Keratinocyte (primary cell): Measurements from ENCODE around the gene RHNO1. TPM values are rescaled to one million over a fixed set of nuclear protein-coding genes. Genes with fewer than 3 reads are reported as not detected.

Experiments used
- DNase-seq: peaks from one replicate; pipeline ENCODE4 v3.0.0-alpha.2; 2011; ENCODE audit warnings: low read depth, missing footprints, low spot score
- FAIRE-seq: peaks from 2 replicates; lab custom pipeline; 2011; peaks lifted over from hg19 to GRCh38; lab: Jason Lieb, UNC
- H2AFZ ChIP-seq: 2 replicates; pipeline ENCODE4 v1.6.0; 2012; ENCODE audit warnings: low read length, control low read depth, inconsistent platforms; ENCODE audit not compliant: control insufficient read depth
- H3K27ac ChIP-seq: 2 replicates; pipeline ENCODE4 v1.5.1; 2011; ENCODE audit warnings: low read length; ENCODE audit not compliant: control insufficient read depth, insufficient read depth
- H3K27me3 ChIP-seq: 3 replicates; pipeline ENCODE4 v1.6.0; 2011; ENCODE audit warnings: low read length; ENCODE audit not compliant: control insufficient read depth, insufficient read depth; ENCODE audit errors: extremely low read depth
- H3K36me3 ChIP-seq, 2 experiments: 2 replicates in 1 of 2; 3 replicates in 1 of 2; pipeline ENCODE4 v1.5.1; 2011; ENCODE audit warnings: low read length in 2 of 2, mild to moderate bottlenecking in 1 of 2; ENCODE audit not compliant: control insufficient read depth in 2 of 2, insufficient read depth in 2 of 2; ENCODE audit errors: extremely low read depth in 1 of 2
- H3K4me1 ChIP-seq: 3 replicates; pipeline ENCODE4 v1.5.1; 2011; ENCODE audit warnings: low read length; ENCODE audit not compliant: control insufficient read depth, insufficient read depth; ENCODE audit errors: extremely low read depth
- H3K4me2 ChIP-seq: 3 replicates; pipeline ENCODE4 v1.6.0; 2011; ENCODE audit warnings: low read depth, low read length; ENCODE audit not compliant: control insufficient read depth, insufficient read depth; ENCODE audit errors: extremely low read depth
- H3K4me3 ChIP-seq, 3 experiments: fragments of 200-600 bp in 1 of 3; sonication (generic) in 1 of 3; 2 replicates in 2 of 3; 3 replicates in 1 of 3; pipeline ENCODE4 v1.5.1; 2011 to 2016; ENCODE audit warnings: low read length in 3 of 3, mild to moderate bottlenecking in 3 of 3, control low read depth in 2 of 3, inconsistent platforms in 1 of 3, low read depth in 1 of 3, mixed read lengths in 1 of 3, mixed run types in 1 of 3, moderate library complexity in 1 of 3; ENCODE audit not compliant: control insufficient read depth in 2 of 3, insufficient read depth in 2 of 3; ENCODE audit errors: extremely low read depth in 1 of 3
- H3K79me2 ChIP-seq: 2 replicates; pipeline ENCODE4 v1.6.0; 2012; ENCODE audit warnings: low read length; ENCODE audit not compliant: control insufficient read depth, insufficient read depth
- H3K9ac ChIP-seq: 3 replicates; pipeline ENCODE4 v1.6.0; 2011; ENCODE audit warnings: low read length; ENCODE audit not compliant: control insufficient read depth, insufficient read depth; ENCODE audit errors: extremely low read depth
- H3K9me1 ChIP-seq: 3 replicates; pipeline ENCODE4 v1.6.0; 2011; ENCODE audit warnings: low read length; ENCODE audit not compliant: control insufficient read depth, insufficient read depth; ENCODE audit errors: extremely low read depth
- H3K9me3 ChIP-seq: 2 replicates; pipeline ENCODE4 v1.5.1; 2012; ENCODE audit warnings: low read depth, low read length; ENCODE audit not compliant: control insufficient read depth
- H4K20me1 ChIP-seq: 3 replicates; pipeline ENCODE4 v1.6.0; 2011; ENCODE audit warnings: low read length; ENCODE audit not compliant: control insufficient read depth, insufficient read depth; ENCODE audit errors: extremely low read depth
- EZH2 ChIP-seq: IDR thresholded peaks from one replicate; pipeline ENCODE4 v1.6.1; 2012; ENCODE audit warnings: inconsistent platforms, mild to moderate bottlenecking, low read length, moderate library complexity
- dilution Hi-C: fragments of 300-500 bp; cut with MboI; formaldehyde crosslinking; loops from one replicate; pipeline ENCODE4 v1.7.0; 2020; ENCODE audit warnings: low sequenced_read_pairs; ENCODE audit not compliant: extremely low pct_ligation_motif_present
- polyA plus RNA-seq, 5 experiments: library from polyadenylated mRNA; depleted of rRNA in 3 of 5; stranded (reverse) in 3 of 5; stranded (forward) in 1 of 5; unstranded in 1 of 5; fragments of >200 nt; gene quantifications; 1 replicate in 1 of 5; 2 replicates in 3 of 5; 3 replicates in 1 of 5; pipeline versions ENCODE4 v1.2.1 to v1.2.3, GENCODE V29; 2011 to 2012; ENCODE audit warnings: missing spikeins in 2 of 5, low read depth in 1 of 5, low replicate concordance in 1 of 5
- TF ChIP-seq, protein P1 (sequence below), 3 experiments: IDR thresholded peaks in 1 of 3; conservative IDR thresholded peaks in 1 of 3; optimal IDR thresholded peaks in 1 of 3; 2 replicates in 2 of 3; 3 replicates in 1 of 3; pipeline versions ENCODE3 to v1.5.1; 2011; ENCODE audit warnings: low read length in 3 of 3, mild to moderate bottlenecking in 3 of 3, moderate library complexity in 2 of 3, control low read depth in 1 of 3, inconsistent platforms in 1 of 3; ENCODE audit not compliant: insufficient read depth in 2 of 3; ENCODE audit errors: extremely low read depth in 1 of 3

The RHNO1 gene
- polyA plus RNA-seq, 1 donor (not counting 4 experiments of a cell fraction or from before 2014, with no cell fraction given), result 25.6 TPM

DNA sequence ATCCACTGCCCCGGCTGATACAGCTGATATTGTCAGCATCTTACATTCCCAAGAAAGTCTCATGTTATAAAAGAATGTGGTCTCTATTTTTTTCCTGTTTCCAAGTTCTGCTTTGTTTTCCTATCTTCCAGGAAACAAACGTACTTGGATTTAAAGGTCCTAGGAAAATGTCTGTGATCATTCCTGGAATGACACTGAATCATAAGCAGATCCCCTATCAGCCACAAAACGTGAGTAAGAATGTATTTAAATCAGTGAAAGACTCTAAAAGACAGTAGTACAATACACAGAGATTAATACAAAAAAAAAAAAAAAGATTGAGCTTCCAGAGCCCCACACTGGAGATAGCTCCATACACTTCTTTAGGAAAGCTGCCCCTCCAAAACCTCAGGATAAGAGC lies 60.5 kb downstream of the RHNO1 start:
- Histone ChIP-seq H3K36me3 (peaks cover 17 to 21% of the 10 kb centered on the region in 2 experiments), H3K4me1 (no peaks in the 10 kb centered on the region), H3K9ac (no peak overlapping the region), H3K79me2 (no peaks in the 10 kb centered on the region), H3K9me3 (no peaks in the 10 kb centered on the region), H4K20me1 (no peaks in the 10 kb centered on the region), H3K27me3 (no peaks in the 10 kb centered on the region), H3K4me2 (no peak overlapping the region), H3K4me3 (no peak overlapping the region), H3K27ac (no peak overlapping the region), H2AFZ (no peak overlapping the region), H3K9me1 (no peaks in the 10 kb centered on the region)
- FAIRE-seq (no peak), DNase-seq (no peak)
- TF ChIP-seq, protein P1, sequence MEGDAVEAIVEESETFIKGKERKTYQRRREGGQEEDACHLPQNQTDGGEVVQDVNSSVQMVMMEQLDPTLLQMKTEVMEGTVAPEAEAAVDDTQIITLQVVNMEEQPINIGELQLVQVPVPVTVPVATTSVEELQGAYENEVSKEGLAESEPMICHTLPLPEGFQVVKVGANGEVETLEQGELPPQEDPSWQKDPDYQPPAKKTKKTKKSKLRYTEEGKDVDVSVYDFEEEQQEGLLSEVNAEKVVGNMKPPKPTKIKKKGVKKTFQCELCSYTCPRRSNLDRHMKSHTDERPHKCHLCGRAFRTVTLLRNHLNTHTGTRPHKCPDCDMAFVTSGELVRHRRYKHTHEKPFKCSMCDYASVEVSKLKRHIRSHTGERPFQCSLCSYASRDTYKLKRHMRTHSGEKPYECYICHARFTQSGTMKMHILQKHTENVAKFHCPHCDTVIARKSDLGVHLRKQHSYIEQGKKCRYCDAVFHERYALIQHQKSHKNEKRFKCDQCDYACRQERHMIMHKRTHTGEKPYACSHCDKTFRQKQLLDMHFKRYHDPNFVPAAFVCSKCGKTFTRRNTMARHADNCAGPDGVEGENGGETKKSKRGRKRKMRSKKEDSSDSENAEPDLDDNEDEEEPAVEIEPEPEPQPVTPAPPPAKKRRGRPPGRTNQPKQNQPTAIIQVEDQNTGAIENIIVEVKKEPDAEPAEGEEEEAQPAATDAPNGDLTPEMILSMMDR (optimal IDR thresholded peaks at IDR 0.05 in 1 of 3, IDR thresholded peaks at IDR 0.05 in 1 of 3, conservative IDR thresholded peaks at IDR 0.05 in 1 of 3; ENCODE audit: extremely low read depth in 1 of 3, insufficient read depth in 2 of 3, low read length in 3 of 3), result no peak
- no peak for TF ChIP-seq EZH2
- dilution Hi-C loops, result no loop called here

Other genes with a start within 250 kb of the RHNO1 start
- 60.7 to 81.3 TPM (median 80.8 TPM) in 3 replicates for gene FKBP4, start 82.3 kb upstream of the RHNO1 start, polyA plus RNA-seq
- 9.5 to 17.5 TPM (median 13.0 TPM) in 3 replicates for gene ITFG2, start 64.6 kb upstream of the RHNO1 start, polyA plus RNA-seq
- not detected in 3 replicates for gene NRIP2, start 42.2 kb upstream of the RHNO1 start, polyA plus RNA-seq
- gene TEX52, start 20.2 kb upstream of the RHNO1 start, polyA plus RNA-seq, result not detected in 3 replicates
- gene FOXM1, start within 50 bp of the RHNO1 start, polyA plus RNA-seq, result 1.2 to 26.9 TPM (median 9.0 TPM) in 3 replicates
- 13.0 to 16.6 TPM (median 16.0 TPM) in 3 replicates for gene TULP3, start 13.7 kb downstream of the RHNO1 start, polyA plus RNA-seq
- gene TEAD4, start 82.2 kb downstream of the RHNO1 start, polyA plus RNA-seq, result 4.0 to 12.6 TPM (median 8.1 TPM) in 3 replicates
- gene TSPAN9, start 200.2 kb downstream of the RHNO1 start, polyA plus RNA-seq, result 27.5 to 39.5 TPM (median 36.2 TPM) in 3 replicates